H1 (cell line): Measurements from ENCODE around the gene SV2C. TPM values are rescaled to one million over a fixed set of nuclear protein-coding genes. Genes with fewer than 3 reads are reported as not detected.

Source experiments
- CTBP2 ChIP-seq: IDR thresholded peaks from 2 replicates; pipeline ENCODE4 v1.7.0; 2011; ENCODE audit warnings: borderline replicate concordance, mild to moderate bottlenecking, moderate library complexity, mixed read lengths, low read length; ENCODE audit not compliant: insufficient read depth, insufficient read length
- FOSL1 ChIP-seq: IDR thresholded peaks from 2 replicates; pipeline ENCODE4 v1.6.1; 2011; ENCODE audit warnings: mild to moderate bottlenecking, low read depth, low read length, moderate library complexity; ENCODE audit not compliant: insufficient read depth
- polyA plus RNA-seq, 7 experiments: library from polyadenylated mRNA; depleted of rRNA in 3 of 7; stranded (reverse) in 5 of 7; unstranded in 2 of 7; fragments of >200 nt in 5 of 7; fragments of 200-250 nt in 2 of 7; gene quantifications; 1 replicate in 5 of 7; 2 replicates in 1 of 7; 4 replicates in 1 of 7; pipeline versions ENCODE4 v1.2.1 to v1.2.3, GENCODE V29; 2011 to 2013; ENCODE audit warnings: missing spikeins in 2 of 7, mixed read lengths in 2 of 7
- total RNA-seq: library from RNA; stranded (reverse); fragmentation: NEBNext Ultra II Directional; extraction: Animal tissue kit (Norgen Biotek cat#: 25700); gene quantifications from 2 replicates; pipeline ENCODE4 v1.2.1, GENCODE V29; 2021
- TF ChIP-seq, protein P1 (sequence below), 3 experiments: IDR thresholded peaks; 1 replicate in 2 of 3; 2 replicates in 1 of 3; pipeline versions ENCODE4 v1.5.1 to v1.6.1; 2011; ENCODE audit warnings: low read length in 3 of 3, mild to moderate bottlenecking in 3 of 3, inconsistent platforms in 2 of 3, low read depth in 1 of 3, moderate library complexity in 1 of 3; ENCODE audit not compliant: insufficient read depth in 1 of 3; ENCODE audit errors: control extremely low read depth in 1 of 3

Gene SV2C
- total and polyA plus RNA-seq, 2 of the 8 experiments (the other 6 are each of a cell fraction or from before 2014, with no cell fraction given): 0.08 to 0.24 TPM

- TF ChIP-seq, protein P1, sequence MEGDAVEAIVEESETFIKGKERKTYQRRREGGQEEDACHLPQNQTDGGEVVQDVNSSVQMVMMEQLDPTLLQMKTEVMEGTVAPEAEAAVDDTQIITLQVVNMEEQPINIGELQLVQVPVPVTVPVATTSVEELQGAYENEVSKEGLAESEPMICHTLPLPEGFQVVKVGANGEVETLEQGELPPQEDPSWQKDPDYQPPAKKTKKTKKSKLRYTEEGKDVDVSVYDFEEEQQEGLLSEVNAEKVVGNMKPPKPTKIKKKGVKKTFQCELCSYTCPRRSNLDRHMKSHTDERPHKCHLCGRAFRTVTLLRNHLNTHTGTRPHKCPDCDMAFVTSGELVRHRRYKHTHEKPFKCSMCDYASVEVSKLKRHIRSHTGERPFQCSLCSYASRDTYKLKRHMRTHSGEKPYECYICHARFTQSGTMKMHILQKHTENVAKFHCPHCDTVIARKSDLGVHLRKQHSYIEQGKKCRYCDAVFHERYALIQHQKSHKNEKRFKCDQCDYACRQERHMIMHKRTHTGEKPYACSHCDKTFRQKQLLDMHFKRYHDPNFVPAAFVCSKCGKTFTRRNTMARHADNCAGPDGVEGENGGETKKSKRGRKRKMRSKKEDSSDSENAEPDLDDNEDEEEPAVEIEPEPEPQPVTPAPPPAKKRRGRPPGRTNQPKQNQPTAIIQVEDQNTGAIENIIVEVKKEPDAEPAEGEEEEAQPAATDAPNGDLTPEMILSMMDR (IDR thresholded peaks at IDR 0.05; ENCODE audit: control extremely low read depth in 1 of 3, insufficient read depth in 1 of 3, low read depth in 1 of 3, low read length in 3 of 3): no peak
- TF ChIP-seq FOSL1: no peak
- TF ChIP-seq CTBP2: no peak
Observed at GRCh38 chr5:76384189-76384588, 301.0 kb downstream of the SV2C start (continued).
